Ramos (cell line): ENCODE measurements around the gene KRTAP4-11.
"Not testable (repeated sequence)": the region's sequence is repeated elsewhere in the genome, so short reads cannot be mapped to it uniquely, and the experiment has no call there.

Experiments used
- in situ Hi-C: fragments of 300-500 bp; cut with MboI; formaldehyde crosslinking; loops from one replicate; pipeline ENCODE4 v1.14.3; 2022; ENCODE audit warnings: low sequenced_read_pairs; ENCODE audit not compliant: unreplicated experiment

The KRTAP4-11 gene

GRCh38 chr17:41088760-41089352 lies 29.3 kb downstream of the KRTAP4-11 start:
- in situ Hi-C loops: not testable (repeated sequence)

- in situ Hi-C loops: not testable (repeated sequence)
These were observed 33.9 kb downstream of the KRTAP4-11 start, which contains the start of gene KRTAP4-7 for GRCh38 chr17:41084100-41084856. Gene KRTAP4-7 (plus strand): TSS chr17:41084150. CDS start chr17:41084207, 57 bp downstream.

- in situ Hi-C loops: not testable (repeated sequence)
These were observed 34.7 kb downstream of the KRTAP4-11 start for GRCh38 chr17:41083427-41083826.

- in situ Hi-C loops: no loop called here
These were observed 35.5 kb downstream of the KRTAP4-11 start for GRCh38 chr17:41082626-41083025.

- in situ Hi-C loops: no loop called here
These were observed 41.4 kb downstream of the KRTAP4-11 start for GRCh38 chr17:41076788-41077187.

GRCh38 chr17:41073676-41074075 lies 44.5 kb downstream of the KRTAP4-11 start:
- in situ Hi-C loops: no loop called here

- in situ Hi-C loops: no loop called here
These were observed 46.4 kb downstream of the KRTAP4-11 start for GRCh38 chr17:41071606-41072360.

GRCh38 chr17:41069031-41069430 lies 49.1 kb downstream of the KRTAP4-11 start:
- in situ Hi-C loops: no loop called here

- in situ Hi-C loops: no loop called here
These were observed 50.9 kb downstream of the KRTAP4-11 start for GRCh38 chr17:41067281-41067680.
